ENCODE data around the gene VWF. TPM values are rescaled to one million over a fixed set of nuclear protein-coding genes. Genes with fewer than 3 reads are reported as not detected.

Gene VWF
- polyA plus RNA-seq, 1 donor (not counting 4 experiments of a cell fraction or from before 2014, with no cell fraction given), result 0.01 TPM

- H3K4me2 ChIP-seq (ENCODE audit: control insufficient read depth, extremely low read depth, insufficient read depth, low read depth, low read length), result no peak overlapping the region
- no peak overlapping the region for H3K4me3 ChIP-seq (ENCODE audit: control insufficient read depth in 2 of 3, extremely low read depth in 1 of 3, insufficient read depth in 2 of 3, low read depth in 1 of 3, low read length in 3 of 3)
- no peaks in the 10 kb centered on the region for H3K27me3 ChIP-seq (ENCODE audit: control insufficient read depth, extremely low read depth, insufficient read depth, low read length)
- DNase-seq (ENCODE audit: low read depth, low spot score), result no peak
- no peak overlapping the region for H3K9ac ChIP-seq (ENCODE audit: control insufficient read depth, extremely low read depth, insufficient read depth, low read length)
- no peaks in the 10 kb centered on the region for H3K79me2 ChIP-seq (ENCODE audit: control insufficient read depth, insufficient read depth, low read length)
- no peaks in the 10 kb centered on the region for H3K9me1 ChIP-seq (ENCODE audit: control insufficient read depth, extremely low read depth, insufficient read depth, low read length)
- H3K9me3 ChIP-seq (ENCODE audit: control insufficient read depth, low read depth, low read length), result no peaks in the 10 kb centered on the region
- no peaks in the 10 kb centered on the region for H3K36me3 ChIP-seq (ENCODE audit: control insufficient read depth in 2 of 2, extremely low read depth in 1 of 2, insufficient read depth in 2 of 2, low read length in 2 of 2)
- no peaks in the 10 kb centered on the region for H3K4me1 ChIP-seq (ENCODE audit: control insufficient read depth, extremely low read depth, insufficient read depth, low read length)
- no peak for FAIRE-seq
- no peak overlapping the region for H2AFZ ChIP-seq (ENCODE audit: control insufficient read depth, low read length)
- TF ChIP-seq EZH2 (IDR thresholded peaks at IDR 0.05; ENCODE audit: low read length) (no peak), CTCF (optimal IDR thresholded peaks at IDR 0.05 in 1 of 3, IDR thresholded peaks at IDR 0.05 in 1 of 3, conservative IDR thresholded peaks at IDR 0.05 in 1 of 3; ENCODE audit: extremely low read depth in 1 of 3, insufficient read depth in 2 of 3, low read length in 3 of 3) (no peak)
- dilution Hi-C loops (cut with MboI; ENCODE audit: extremely low pct_ligation_motif_present, low sequenced_read_pairs), result no loop called here
- no peak overlapping the region for H3K27ac ChIP-seq (ENCODE audit: control insufficient read depth, insufficient read depth, low read length)
- H4K20me1 ChIP-seq (ENCODE audit: control insufficient read depth, extremely low read depth, insufficient read depth, low read length), result no peaks in the 10 kb centered on the region
These were observed 90.9 kb downstream of the VWF start for GRCh38 chr12:6033546-6033945.

GRCh38 chr12:6032726-6033125 lies 91.7 kb downstream of the VWF start:
- H3K4me1 ChIP-seq (ENCODE audit: control insufficient read depth, extremely low read depth, insufficient read depth, low read length), result no peaks in the 10 kb centered on the region
- no peaks in the 10 kb centered on the region for H3K9me1 ChIP-seq (ENCODE audit: control insufficient read depth, extremely low read depth, insufficient read depth, low read length)
- no peaks in the 10 kb centered on the region for H3K9me3 ChIP-seq (ENCODE audit: control insufficient read depth, low read depth, low read length)
- no peak overlapping the region for H3K27ac ChIP-seq (ENCODE audit: control insufficient read depth, insufficient read depth, low read length)
- dilution Hi-C loops (cut with MboI; ENCODE audit: extremely low pct_ligation_motif_present, low sequenced_read_pairs), result no loop called here
- H3K4me3 ChIP-seq (ENCODE audit: control insufficient read depth in 2 of 3, extremely low read depth in 1 of 3, insufficient read depth in 2 of 3, low read depth in 1 of 3, low read length in 3 of 3), result no peak overlapping the region
- TF ChIP-seq CTCF (optimal IDR thresholded peaks at IDR 0.05 in 1 of 3, IDR thresholded peaks at IDR 0.05 in 1 of 3, conservative IDR thresholded peaks at IDR 0.05 in 1 of 3; ENCODE audit: extremely low read depth in 1 of 3, insufficient read depth in 2 of 3, low read length in 3 of 3) (no peak), EZH2 (IDR thresholded peaks at IDR 0.05; ENCODE audit: low read length) (no peak)
- H3K36me3 ChIP-seq (ENCODE audit: control insufficient read depth in 2 of 2, extremely low read depth in 1 of 2, insufficient read depth in 2 of 2, low read length in 2 of 2), result no peaks in the 10 kb centered on the region
- no peaks in the 10 kb centered on the region for H3K79me2 ChIP-seq (ENCODE audit: control insufficient read depth, insufficient read depth, low read length)
- H3K4me2 ChIP-seq (ENCODE audit: control insufficient read depth, extremely low read depth, insufficient read depth, low read depth, low read length), result no peak overlapping the region
- no peak for FAIRE-seq
- H2AFZ ChIP-seq (ENCODE audit: control insufficient read depth, low read length), result no peak overlapping the region
- DNase-seq (ENCODE audit: low read depth, low spot score), result no peak
- H3K27me3 ChIP-seq (ENCODE audit: control insufficient read depth, extremely low read depth, insufficient read depth, low read length), result no peaks in the 10 kb centered on the region
- no peak overlapping the region for H3K9ac ChIP-seq (ENCODE audit: control insufficient read depth, extremely low read depth, insufficient read depth, low read length)
- H4K20me1 ChIP-seq (ENCODE audit: control insufficient read depth, extremely low read depth, insufficient read depth, low read length), result no peaks in the 10 kb centered on the region
